Measurements from ENCODE around the gene ANO3.
"Not testable (repeated sequence)": the region's sequence is repeated elsewhere in the genome, so short reads cannot be mapped to it uniquely, and the experiment has no call there.

Gene ANO3

DNA sequence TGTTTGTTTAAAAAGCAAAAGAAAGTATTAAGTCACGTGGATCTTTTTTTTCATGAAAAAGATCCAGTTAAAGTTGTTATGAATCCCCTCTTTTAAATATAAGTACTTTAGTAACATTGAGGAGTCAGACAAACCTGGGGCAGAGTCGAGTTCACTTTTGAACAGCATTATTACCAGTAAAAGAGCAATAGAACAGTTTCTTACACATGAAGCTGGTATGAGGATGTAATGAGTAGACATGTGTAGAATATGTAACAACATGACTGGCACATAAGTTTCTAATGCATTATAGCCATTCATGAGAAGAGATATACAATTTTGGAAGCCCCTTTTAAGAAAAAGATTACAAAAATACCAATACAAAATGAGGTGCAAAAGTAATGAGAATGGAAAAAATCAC, 247.8 kb downstream of the ANO3 start:
- no peak for DNase-seq

DNA sequence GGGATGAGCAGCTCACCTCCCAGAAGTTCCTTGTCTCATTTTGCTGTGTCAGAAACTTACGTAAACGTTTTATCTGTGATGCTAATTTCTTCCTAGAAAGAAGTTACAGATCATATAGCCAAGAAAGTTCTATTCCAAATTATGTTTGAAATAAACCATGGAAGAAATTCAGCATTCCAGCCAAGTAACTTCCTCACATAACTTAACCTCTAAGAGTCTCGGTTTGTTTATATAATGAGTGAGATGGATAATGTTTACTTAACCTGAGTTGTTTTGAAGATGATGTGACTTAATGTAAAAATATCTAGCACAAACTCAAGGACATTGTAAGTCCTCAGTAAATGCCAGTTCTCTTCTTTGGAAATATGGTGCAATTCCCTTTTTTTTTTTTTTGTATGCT, 249.0 kb downstream of the ANO3 start:
- no peak for DNase-seq

DNA sequence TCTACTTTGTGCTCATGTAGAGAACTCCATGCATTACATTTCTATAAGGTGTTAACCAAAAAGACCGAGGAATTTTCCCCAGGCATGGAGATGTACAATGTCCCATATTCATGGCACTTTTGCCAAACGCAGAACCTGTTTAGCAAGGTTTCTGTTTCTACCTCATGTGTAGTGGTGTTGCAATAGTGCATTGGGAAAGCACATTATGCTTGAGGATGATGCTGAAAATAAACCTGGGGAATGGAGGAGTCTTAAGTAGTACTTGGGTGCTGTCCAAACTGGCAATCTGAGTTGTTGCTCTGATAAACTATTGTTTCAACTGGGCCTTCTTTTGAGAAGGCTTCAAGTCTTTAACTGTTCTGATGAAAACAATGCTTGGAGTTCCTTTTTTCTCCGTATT, 251.6 kb downstream of the ANO3 start:
- DNase-seq, result no peak

DNA sequence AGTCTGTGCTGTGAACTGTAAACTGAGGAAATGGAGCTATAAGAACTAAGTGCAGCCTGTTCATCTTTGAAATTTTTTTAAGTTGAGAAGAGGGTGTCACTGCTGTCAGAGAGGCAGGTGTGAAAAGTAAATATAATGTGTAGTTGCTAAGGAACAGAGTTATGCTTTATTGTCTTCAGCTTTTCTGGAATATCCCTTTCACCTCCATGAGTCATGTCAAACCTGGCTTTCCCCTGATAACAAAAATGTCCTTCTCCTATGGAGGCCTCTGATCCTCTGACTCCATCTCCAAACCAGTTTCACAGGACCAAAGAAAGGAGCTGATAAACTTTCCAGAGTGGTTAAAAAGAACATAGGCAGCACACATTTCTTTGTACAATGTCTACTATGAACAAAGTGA, 252.9 kb downstream of the ANO3 start:
- no peak for DNase-seq

DNA sequence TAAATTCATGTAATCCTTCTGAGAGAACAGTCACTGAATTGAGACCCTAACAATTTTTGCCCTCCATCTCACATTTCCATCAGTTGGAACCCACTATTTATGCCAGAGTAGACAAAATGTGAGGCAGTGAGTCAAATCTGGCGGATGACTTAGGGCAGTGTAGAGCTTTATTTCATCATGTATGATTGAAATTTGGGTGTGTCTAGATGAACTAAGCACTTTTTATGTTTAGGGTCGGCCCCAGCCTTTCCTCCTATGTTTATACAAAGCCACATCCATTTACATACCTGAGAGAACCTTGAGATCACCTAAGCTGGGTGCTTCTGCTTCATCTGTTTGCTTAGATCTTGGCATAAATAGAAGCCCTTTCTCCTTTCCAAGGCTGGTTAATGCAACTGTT, 255.1 kb downstream of the ANO3 start:
- DNase-seq, result no peak

DNA sequence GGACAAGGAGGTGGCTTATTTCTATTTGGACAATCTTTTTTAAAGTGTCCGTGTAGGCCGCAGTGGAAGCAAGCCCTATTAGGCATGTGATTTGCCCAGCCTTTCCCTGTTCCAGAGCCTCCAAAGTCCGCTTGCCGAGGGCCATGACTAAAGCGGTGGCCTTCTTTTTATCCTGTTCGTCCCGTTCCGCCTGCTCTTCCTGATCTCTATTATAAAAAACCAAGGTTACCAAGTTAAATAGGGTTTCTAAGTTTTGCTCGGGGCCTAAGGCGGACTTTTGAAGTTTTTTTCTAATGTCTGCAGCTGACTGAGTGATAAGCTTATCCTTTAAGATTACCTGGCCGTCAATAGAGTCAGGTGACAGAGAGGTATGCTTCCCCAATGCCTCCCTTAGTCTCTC, 261.8 kb downstream of the ANO3 start:
- no peak for DNase-seq

DNA sequence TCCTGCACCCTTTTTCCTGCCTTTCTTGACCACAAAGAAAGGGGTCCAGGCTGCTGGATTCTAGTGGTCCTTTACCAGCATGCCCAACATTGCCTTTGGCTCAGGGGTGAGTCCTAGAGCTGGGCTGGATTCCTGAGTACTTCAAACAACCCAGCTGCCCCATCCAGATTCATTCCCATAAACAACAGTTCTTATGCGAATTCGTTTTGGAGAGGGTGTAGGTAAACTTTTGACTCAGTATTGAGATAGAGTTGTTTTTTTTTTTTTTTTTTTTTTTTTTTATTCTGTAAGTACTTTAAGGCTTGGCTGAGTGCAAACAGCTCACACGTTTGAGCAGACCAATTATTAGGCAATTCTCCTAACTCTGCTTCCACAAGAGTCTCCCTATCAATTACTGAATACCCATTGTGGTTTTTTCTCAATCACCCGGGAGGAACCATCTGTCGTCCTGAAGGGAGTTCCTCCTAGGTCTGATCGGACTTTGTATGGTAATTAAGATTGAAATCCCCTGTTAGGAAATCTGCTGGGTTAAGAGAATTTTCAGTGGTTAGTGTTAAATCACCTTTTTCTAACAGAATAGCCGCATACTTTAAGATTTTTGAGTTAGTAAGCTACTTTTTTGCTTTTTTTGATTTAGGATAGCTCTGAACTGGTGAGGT, 263.4 kb downstream of the ANO3 start:
- not testable (repeated sequence) for DNase-seq

DNA sequence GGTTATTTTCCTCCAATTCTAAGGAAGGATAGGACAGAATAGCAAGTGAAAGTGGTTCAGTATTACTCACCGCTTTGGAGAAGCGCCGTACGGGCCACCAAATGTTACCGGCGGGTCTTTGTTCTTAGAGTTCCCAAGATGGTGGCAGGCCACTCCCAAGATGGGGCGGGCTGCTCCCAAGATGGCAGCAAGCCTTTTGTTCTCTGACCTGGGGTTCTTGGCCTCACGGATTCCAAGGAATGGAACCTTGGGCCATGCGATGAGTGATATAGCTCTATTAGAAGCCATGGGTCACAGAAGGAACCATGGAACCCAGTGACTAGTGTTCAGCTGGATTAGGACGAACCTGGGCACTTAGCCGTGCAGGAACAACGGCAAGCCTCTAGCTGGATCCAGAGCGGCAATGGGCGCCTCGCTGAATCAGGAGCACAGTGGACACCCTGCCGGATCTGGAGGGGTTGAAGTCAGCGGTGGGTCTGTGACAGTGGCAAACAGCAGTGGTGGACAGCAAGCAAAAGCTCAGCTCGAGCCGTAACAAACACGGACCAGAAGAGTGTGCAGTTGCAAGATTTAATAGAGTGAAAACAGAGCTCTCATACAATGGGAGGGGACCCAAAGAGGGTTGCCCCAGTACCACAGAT, 265.2 kb downstream of the ANO3 start:
- DNase-seq, result not testable (repeated sequence)

DNA sequence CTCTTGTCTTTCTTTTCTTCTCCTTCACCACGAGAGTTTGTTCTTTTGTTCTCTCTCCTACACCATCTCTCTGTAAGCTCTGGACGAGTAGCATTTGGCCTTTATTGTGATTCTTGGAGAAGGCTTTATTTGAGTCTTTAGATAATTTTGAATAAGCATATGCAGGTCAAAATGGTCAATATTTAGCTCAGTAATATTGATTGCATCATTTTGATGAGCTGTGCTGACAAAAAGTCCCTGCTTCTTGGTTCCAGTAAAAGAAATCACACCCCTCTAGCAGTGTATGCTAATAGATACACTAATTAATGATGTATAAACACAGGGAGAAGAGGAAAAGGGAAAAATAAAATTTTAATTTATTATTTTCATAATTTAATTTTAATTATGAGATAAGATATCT, 266.0 kb downstream of the ANO3 start:
- no peak for DNase-seq

DNA sequence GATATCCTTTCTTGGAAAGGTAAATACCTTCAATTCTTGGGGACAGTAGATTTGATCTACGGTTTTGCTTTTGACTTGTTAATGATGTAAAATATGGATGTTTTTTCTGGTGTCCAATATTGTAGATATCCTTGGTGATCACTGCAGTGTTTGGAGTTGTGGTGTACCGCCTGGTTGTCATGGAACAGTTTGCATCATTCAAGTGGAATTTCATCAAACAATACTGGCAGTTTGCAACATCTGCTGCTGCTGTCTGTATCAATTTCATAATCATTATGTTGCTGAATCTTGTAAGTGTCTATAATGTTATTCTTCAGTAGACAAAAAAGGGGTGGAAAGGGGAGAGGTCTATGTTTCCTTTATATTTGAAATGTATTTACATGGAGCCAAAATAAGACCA, 267.5 kb downstream of the ANO3 start:
- no peak for DNase-seq

DNA sequence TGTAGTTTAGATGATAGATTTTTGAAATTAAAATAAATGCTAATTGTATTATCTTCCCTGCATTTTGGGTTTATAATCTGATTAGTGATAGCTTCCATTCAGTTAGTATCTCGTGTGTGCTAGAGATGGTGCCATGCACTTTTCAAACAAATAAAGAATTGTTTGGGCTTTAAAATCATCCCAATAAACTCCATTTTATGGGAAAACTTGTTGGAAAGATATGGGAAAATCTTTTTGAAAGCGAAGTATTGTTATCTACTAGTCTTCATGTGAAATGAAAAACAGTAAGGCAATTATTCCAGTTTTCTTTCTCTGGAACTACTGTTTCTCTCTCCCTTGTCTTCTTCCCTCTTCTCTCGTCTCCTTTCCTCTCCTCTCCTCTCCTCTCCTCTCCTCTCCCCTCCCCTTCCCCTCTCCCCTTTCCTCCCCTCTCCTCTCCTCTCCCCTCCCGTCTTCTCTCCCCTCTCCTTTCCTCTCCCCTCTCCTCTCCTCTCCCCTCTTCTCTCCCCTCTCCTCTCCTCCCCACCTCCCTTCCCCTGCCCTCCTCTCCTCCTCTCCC, 268.0 kb downstream of the ANO3 start:
- DNase-seq, result no peak

DNA sequence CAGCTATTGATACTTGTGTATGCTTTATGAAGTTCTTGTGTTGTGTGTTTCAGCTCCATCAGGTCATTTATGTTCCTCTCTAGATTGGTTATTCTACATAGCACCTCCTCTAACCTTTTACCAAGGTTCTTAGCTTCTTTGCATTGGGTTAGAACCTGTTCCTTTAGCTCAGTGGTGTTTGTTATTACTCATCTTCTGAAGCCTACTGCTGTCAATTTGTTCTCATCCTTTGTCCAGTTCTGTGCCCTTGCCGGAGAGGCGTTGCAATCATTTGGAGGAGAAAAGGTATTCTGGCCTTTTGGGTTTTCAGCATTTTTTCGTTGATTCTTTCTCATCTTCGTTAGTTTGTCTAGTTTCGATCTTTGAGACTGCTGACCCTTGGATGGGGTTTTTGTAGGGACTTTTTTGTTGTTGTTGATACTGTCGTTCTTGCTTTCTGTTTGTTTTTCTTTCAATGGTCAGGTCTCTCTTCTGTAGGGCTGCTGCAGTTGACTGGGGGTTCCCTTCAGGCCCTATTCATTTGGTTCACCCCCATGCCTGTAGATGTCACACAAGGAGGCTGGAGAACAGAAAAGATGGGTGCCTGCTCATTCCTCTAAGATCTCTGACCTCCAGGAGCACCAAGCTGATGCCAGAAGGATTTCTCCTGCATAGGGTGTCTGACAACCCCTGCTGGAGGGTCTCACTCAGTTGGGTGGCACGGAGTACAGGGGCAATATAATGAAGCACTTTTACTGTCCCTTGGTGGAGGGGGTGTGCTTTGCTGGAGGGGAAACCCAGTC, 276.0 kb downstream of the ANO3 start:
- no peak for DNase-seq

DNA sequence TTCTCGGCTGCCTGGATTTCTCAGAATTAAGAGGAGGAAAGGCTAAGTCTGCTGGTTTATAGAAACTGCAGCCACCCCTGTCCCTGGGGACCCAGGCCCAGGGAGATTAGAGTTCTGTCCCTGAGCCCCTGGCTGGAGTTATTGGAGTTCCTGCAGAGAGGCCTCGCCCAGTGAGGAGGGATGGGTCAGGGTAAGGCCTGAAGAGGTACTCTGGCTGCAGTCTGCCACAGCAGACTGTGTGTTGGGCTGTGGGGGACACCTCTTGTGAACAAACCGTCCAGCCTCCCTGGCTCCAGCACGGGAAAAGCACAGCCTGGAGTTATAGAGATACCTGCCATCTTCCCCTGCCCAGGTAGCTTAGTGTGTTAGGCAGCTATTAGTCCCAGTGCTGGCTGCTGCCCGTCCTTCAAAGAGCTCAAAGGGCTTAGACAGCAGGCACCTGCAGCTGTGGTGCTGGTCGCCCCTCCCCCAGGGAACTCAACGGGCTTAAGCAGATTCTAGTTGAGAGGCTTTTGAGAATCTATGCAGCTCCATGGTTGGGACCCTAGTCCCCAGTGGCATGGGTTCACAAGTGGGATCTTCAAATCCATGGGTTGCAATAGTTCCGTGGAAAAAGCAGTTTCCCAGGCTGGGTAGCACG, 276.7 kb downstream of the ANO3 start:
- no peak for DNase-seq

DNA sequence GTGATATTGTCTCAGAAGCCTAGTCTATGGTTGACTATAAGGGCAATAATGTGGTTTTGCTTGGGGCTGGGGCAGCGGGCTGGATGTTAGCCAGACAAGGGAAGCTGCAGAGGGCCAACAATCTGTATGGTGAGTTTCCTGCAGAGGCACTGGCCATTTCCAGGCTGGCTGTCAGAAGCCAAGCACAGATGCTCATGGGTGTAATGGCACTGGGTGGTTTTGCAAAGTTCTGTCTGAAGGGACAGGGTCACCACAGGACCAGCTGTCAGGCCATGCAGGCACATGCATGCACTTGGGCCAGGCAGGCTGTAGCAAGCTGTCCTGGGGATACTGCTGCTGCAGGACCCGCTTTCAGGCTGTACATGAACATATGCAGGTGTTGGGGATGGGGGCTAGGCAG, 281.8 kb downstream of the ANO3 start:
- no peak for DNase-seq

DNA sequence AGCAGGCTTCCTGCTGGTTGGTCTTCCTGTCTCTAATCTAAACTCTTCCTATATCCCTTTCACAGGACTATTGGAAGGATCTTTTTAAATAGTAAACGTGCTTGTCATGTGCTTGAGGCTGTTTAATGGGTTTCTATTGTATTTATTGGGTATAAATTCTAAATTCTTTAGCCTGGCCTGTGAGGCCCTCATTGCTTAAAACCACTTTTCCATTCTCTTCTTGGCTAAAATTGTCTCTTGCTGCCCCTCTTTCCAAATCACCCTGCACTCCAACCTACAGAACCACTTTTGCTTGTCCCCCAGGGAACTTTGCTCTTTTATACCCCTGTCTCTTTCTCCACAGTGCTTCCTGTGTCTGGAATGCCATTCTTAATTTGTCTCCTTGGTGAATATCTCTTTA, 286.5 kb downstream of the ANO3 start:
- DNase-seq, result no peak

DNA sequence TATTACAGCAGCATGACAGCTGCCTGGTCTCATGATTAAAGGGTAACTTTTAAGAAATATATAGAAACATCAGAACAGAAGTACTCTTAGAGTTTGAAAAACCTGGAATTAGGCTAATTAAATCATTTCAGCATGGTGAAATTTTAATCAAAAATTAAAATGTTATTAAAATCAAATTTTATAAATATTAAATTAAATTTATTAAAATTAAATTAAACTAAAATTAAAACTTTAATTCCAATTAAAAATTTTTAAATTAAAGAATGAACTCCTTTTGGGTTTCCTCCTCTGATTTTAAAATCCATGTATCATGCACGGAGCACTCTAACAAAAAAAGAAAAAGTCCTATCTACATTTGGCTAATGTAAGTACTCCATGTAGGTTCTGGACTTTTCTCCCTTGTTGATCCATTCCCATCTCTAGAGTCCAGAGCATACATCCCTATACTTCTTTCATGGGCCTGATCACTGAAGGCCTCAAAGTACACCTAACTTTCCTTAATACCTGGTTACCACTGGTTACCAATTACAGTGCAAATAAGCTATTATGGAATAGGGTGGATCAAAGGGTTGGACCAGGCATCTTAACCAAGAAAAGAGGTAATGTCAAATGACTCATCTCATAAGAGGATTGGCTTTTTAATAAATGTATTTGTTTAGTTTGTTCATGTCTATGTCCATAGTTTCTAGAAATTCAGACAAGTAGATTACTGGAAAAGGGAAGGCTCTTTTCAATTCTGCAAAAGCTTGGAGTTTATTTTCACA, 288.5 kb downstream of the ANO3 start:
- no peak for DNase-seq

DNA sequence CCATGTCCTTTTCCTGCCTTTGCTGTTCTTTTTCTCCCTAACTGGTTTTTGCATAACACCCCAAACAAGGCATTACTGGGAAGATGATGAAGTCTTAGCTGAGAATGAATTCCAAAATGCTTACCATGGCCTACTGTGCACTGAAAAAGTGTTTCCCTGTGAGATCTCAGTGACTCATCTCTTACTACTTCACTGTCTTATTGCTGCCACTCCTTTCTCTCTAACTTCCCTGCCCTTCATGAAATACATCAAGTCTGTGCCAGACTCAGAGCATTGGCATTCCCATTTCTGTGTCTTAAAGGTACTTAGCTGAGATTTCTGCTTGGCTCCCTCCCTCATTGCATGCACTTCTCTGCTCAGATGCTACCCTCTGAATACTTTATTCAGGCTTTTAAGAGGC, 289.2 kb downstream of the ANO3 start:
- DNase-seq, result no peak

DNA sequence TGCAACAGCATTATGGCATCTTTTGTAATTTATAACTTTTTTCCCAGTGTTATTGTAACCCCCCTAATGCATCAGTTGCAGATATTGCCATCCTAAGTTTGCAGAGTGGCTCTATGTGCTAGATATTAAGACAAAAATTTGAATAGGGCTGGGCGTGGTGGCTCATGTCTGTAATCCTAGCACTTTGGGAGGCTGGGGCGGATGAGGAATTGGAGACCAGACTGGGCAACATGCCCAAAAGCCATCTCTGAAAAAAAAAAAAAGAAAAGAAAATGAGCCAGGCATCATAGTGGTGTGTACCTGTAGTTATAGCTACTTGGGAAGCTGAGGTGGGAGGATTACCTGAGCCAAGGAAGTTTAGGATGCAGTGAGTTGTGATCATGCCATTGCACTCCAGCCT, 290.3 kb downstream of the ANO3 start:
- DNase-seq, result no peak

DNA sequence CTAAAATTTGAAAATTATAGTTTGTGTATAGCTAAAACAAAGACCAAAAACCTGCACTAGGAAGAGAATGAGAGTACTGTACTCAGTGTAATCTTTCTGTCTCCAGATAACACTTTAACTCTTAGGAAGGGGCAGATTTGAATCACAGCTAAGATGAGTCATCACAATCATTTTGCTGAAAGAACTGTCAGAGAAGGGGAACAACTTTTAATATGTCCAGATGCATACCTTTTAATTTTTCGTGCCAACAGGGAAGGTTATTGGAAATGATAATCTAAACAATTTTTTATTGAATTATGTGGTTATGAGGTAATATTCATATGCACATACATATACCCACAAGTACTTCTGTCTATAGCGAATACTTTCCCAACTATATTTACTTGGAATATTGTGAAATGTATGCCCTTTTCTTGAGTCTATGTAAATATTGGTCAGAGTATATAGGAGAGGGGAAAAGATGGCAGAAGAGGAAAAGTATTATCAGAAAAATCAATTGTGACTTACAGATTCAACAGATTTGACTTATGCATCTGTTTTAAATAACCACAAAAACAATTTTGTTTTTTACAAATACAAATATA, 291.2 kb downstream of the ANO3 start:
- no peak for DNase-seq

DNA sequence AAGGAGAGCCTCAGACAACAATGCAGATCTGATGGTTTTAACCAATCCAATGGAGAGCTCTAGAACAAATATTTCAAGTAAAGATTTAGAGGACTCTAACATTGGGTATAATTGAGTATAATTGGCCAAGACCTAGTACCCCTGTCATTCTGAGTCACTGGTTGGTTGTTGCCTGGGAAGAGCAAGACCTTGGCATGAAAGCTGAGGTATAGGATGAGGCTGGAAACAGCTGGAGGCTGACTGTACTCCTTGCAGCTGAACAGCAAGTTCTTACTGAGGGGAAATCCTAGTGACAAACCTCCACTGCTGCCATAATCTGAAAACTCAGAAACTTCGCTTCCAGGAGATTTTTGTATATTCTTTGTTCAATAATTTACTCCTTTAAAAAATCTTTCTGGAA, 294.4 kb downstream of the ANO3 start:
- no peak for DNase-seq

DNA sequence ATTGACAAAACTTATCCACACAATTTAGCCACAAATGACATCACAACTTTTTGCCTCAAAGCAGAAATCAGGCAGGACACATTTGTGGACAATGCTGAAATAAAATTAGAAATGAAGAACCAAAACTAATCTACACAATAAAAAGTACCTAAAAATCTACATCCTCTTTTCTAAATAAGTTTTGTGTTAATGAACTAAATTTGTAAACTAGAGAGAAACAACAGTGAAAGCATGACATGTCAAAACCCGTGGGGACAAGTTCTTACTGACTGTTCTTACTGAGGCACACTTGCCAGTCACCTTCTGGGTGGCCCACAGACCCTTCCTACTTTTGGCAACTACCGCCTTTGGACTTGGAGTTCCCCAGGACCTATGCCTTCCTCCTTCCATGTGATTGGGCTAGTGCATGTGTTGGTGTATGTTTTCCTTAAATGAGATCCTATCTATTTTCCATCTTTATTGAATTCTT, 300.8 kb downstream of the ANO3 start:
- DNase-seq, result no peak

DNA sequence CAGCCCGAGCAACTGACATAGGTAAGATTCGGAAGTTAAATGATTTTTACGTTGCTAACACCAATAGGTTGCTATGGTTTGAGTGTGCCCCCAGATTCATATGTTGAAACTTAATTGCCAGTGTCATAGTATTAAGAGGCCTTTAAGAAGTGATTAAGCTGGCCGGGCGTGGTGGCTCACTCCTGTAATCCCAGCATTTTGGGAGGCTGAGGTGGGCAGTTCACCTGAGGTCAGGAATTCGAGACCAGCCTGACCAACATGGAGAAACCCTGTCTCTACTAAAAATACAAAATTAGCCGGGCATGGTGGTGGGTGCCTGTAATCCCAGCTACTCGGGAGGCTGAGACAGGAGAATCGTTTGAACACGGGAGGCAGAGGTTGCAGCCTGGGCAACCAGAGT, 311.4 kb downstream of the ANO3 start:
- not testable (repeated sequence) for DNase-seq
